ENCODE results near the gene PHLDB2. TPM values are rescaled to one million over a fixed set of nuclear protein-coding genes. Genes with fewer than 3 reads are reported as not detected.
A peak's percentile ranks its signal among the peaks of the same experiment; 100 is the strongest.

Gene PHLDB2
- total RNA-seq, 1 experiment from 2014 or later = 90.1 TPM

- intact Hi-C loops (cut with micrococcal nuclease) = no loop called here
- BruUV-seq (replicated peaks) = no TSS peak
- POLR2A ChIA-PET (ENCODE audit: unreplicated experiment) = no interaction called here
These were observed 20.9 kb upstream of the PHLDB2 start for GRCh38 chr3:111838133-111838532.

GRCh38 chr3:111846039-111846438 is 13.0 kb upstream of the PHLDB2 start:
- Histone ChIP-seq H3K9ac (ENCODE audit: low read length) (peak overlapping the region; percentile 14; the same call in 1 of the 2 replicates), H3K27me3 (ENCODE audit: low read length) (no peaks in the 10 kb centered on the region), H3K4me3 (ENCODE audit: low read length) (no peak overlapping the region), H3K9me3 (ENCODE audit: low read length) (no peaks in the 10 kb centered on the region), H3K79me2 (ENCODE audit: low read length) (no peaks in the 10 kb centered on the region), H3K36me3 (ENCODE audit: low read depth, low read length) (no peaks in the 10 kb centered on the region), H3K27ac (ENCODE audit: low read length) (peak overlapping the region; percentile 69), H2AFZ (ENCODE audit: low read length) (no peak overlapping the region), H4K20me1 (ENCODE audit: low read length) (no peaks in the 10 kb centered on the region), H3F3A (ENCODE audit: low read length, unreplicated experiment) (peaks cover 9% of the 10 kb centered on the region), H3K4me2 (ENCODE audit: low read length) (peak overlapping the region; percentile 52), H3K4me1 (ENCODE audit: insufficient read depth, low read length) (peaks cover 44% of the 10 kb centered on the region), H3K9me2 (replicated peaks; ENCODE audit: low read length) (no peaks in the 10 kb centered on the region)
- CTCF ChIA-PET = no interaction called here
- POLR2A ChIA-PET (ENCODE audit: unreplicated experiment) = no interaction called here
- no peak for ATAC-seq
- no peak for DNase-seq
- BruUV-seq (replicated peaks) = no TSS peak
- no peak for TF ChIP-seq EZH2phosphoT487 (IDR thresholded peaks at IDR 0.05; ENCODE audit: borderline replicate concordance, low read length)
- intact Hi-C loops (cut with micrococcal nuclease) = loop anchor here (1.0 kb wide), 1 partner anchor 35 kb away; no protein-coding TSS in a partner anchor

More at GRCh38 chr3:111838133-111838532, 20.9 kb upstream of the PHLDB2 start:
- Histone ChIP-seq H3K9ac (ENCODE audit: low read length) (no peak overlapping the region), H3K36me3 (ENCODE audit: low read depth, low read length) (no peaks in the 10 kb centered on the region), H3K9me3 (ENCODE audit: low read length) (no peaks in the 10 kb centered on the region), H3K4me1 (ENCODE audit: insufficient read depth, low read length) (peaks cover 4% of the 10 kb centered on the region), H3K27ac (ENCODE audit: low read length) (no peak overlapping the region), H2AFZ (ENCODE audit: low read length) (no peak overlapping the region), H3K27me3 (ENCODE audit: low read length) (no peaks in the 10 kb centered on the region), H3K79me2 (ENCODE audit: low read length) (no peaks in the 10 kb centered on the region), H3K4me2 (ENCODE audit: low read length) (no peak overlapping the region), H3K4me3 (ENCODE audit: low read length) (no peak overlapping the region), H4K20me1 (ENCODE audit: low read length) (no peaks in the 10 kb centered on the region), H3K9me2 (replicated peaks; ENCODE audit: low read length) (no peaks in the 10 kb centered on the region), H3F3A (ENCODE audit: low read length, unreplicated experiment) (no peaks in the 10 kb centered on the region)
- DNase-seq (no peak), ATAC-seq (no peak)
- CTCF ChIA-PET = no interaction called here
- TF ChIP-seq EZH2 (IDR thresholded peaks at IDR 0.05; ENCODE audit: low read length, unreplicated experiment) (no peak), EZH2phosphoT487 (IDR thresholded peaks at IDR 0.05; ENCODE audit: borderline replicate concordance, low read length) (no peak), CTCF (conservative IDR thresholded peaks at IDR 0.05; ENCODE audit: low read depth, low read length) (no peak)

- intact Hi-C loops (cut with micrococcal nuclease) = loop anchor here (1.0 kb wide), 1 partner anchor 35 kb away; no protein-coding TSS in a partner anchor
- Histone ChIP-seq H3K27me3 (ENCODE audit: low read length) (no peaks in the 10 kb centered on the region), H3K27ac (ENCODE audit: low read length) (peak overlapping the region; percentile 69), H2AFZ (ENCODE audit: low read length) (no peak overlapping the region), H3F3A (ENCODE audit: low read length, unreplicated experiment) (peaks cover 12% of the 10 kb centered on the region), H4K20me1 (ENCODE audit: low read length) (no peaks in the 10 kb centered on the region), H3K79me2 (ENCODE audit: low read length) (no peaks in the 10 kb centered on the region), H3K4me3 (ENCODE audit: low read length) (no peak overlapping the region; the same call in 1 of the 2 replicates), H3K4me1 (ENCODE audit: insufficient read depth, low read length) (peaks cover 50% of the 10 kb centered on the region), H3K4me2 (ENCODE audit: low read length) (peak overlapping the region; percentile 52), H3K9me2 (replicated peaks; ENCODE audit: low read length) (no peaks in the 10 kb centered on the region), H3K9ac (ENCODE audit: low read length) (peak overlapping the region; percentile 14; the same call in 1 of the 2 replicates), H3K36me3 (ENCODE audit: low read depth, low read length) (no peaks in the 10 kb centered on the region), H3K9me3 (ENCODE audit: low read length) (no peaks in the 10 kb centered on the region)
- TF ChIP-seq CTCF (conservative IDR thresholded peaks at IDR 0.05; ENCODE audit: low read depth, low read length) (no peak), EZH2 (IDR thresholded peaks at IDR 0.05; ENCODE audit: low read length, unreplicated experiment) (no peak), EZH2phosphoT487 (IDR thresholded peaks at IDR 0.05; ENCODE audit: borderline replicate concordance, low read length) (no peak)
- ChIA-PET CTCF (interaction anchor here (1.0 to 1.4 kb wide), 2 partner anchors 13 to 131 kb away, joined by 5 to 9 read pairs; no protein-coding TSS in a partner anchor), POLR2A (ENCODE audit: unreplicated experiment) (interaction anchor here (0.5 kb wide), 1 partner anchor 48 kb away, joined by 9 read pairs; no protein-coding TSS in a partner anchor)
- DNase-seq (peak; percentile 94), ATAC-seq (peak; percentile 32)
- no TSS peak for BruUV-seq (replicated peaks)
These were observed 12.3 kb upstream of the PHLDB2 start for GRCh38 chr3:111846717-111847116.

Data from PC-3 (cell line).